SK-N-MC (cell line): ENCODE data around the gene PODN.

ENCODE experiments used
- EZH2 ChIP-seq: fragments of 200-600 bp; sonication (generic); IDR thresholded peaks from one replicate; pipeline ENCODE4 v1.6.1; 2017; ENCODE audit warnings: antibody characterized with exemption
- FOXP2 ChIP-seq: optimal IDR thresholded peaks from 2 replicates; pipeline ENCODE3; 2011; ENCODE audit warnings: mild to moderate bottlenecking, moderate library complexity; ENCODE audit not compliant: insufficient read depth; ENCODE audit errors: extremely low read length, control extremely low read depth
- POLR2AphosphoS5 ChIP-seq: IDR thresholded peaks from 2 replicates; pipeline ENCODE4 v1.6.1; 2012; ENCODE audit warnings: mild to moderate bottlenecking, low read depth, low read length, borderline replicate concordance

DNA sequence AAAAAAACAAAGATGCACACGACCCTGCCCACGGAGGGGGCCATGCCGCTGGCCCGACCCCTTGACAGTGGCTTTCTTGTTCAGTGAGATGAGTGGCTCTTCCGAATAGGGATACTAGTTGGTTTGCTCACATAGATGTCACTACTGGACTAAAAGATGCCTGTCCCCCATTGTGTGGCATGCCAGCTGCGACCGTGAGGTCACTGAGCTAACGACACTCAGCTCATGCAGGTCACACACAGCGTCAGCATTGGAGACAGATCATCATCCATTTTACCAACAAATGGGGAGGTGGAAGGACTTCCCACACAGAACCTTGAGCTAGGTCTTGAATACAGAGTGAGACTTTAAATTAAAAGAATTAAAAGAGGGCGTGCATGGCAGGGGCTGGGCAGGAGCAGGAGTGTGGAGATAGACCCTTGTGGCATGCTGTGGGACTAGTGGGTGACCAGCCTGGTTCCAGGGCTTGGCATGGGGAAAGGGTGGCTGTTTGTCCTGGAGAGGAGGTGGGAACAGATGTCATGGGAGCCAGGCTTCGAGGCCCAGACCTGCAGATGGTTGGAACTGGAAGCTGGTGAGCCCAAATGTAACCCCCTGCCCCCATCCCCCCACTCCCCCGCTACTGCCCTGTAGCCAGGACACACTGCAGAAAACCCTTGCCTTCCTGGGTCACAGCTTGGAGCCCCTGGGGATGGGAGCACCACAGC is 68.0 kb downstream of the PODN start:
- TF ChIP-seq EZH2 (no peak), POLR2AphosphoS5 (no peak), FOXP2 (no peak)
